Femur (tissue), 1 donor: Measurements from ENCODE around the gene AMOTL2.

Experiments used
- DNase-seq: peaks from one replicate; pipeline ENCODE4 v3.0.0-alpha.2; 2017

Gene AMOTL2

DNA sequence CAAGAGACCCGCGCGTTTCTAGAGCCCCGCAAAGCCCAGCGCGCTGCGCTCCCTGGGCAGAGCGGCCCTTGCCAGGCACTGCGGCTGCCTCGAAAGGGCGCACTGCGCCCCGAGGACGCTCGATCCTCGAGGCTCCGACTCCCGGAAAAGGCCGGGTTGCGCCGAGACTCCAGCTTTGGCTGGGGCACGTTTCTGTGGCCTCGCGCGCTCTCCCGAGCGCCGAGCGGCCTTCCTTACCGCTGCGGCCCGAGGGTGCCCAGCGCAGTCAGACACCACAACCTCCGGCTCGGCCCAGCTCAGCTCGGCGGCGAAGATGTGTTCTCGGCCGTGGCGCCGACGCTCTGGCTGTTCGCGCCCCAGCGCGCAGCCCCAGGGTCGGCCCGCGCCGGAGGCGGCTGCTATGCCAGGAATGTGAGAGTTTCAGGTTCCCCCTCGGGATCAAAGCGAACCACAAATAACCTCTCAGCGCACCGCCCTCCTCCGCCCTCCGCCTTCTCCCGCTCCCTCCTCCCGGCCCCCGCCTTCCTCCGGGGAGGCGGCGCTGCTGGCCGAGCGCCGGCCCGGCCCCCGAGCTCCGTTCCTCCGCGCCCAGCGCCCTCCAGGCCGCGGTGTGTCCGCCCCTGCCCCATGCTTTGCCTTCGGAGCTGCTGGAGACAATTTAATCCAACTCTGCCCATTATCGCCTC, at the start of gene AMOTL2:
Gene AMOTL2, minus strand, starts transcription at position 343 of the 686 bp plus-strand sequence. CDS start 3,014 bp downstream, outside the sequence.
- peak; percentile 95 for DNase-seq

DNA sequence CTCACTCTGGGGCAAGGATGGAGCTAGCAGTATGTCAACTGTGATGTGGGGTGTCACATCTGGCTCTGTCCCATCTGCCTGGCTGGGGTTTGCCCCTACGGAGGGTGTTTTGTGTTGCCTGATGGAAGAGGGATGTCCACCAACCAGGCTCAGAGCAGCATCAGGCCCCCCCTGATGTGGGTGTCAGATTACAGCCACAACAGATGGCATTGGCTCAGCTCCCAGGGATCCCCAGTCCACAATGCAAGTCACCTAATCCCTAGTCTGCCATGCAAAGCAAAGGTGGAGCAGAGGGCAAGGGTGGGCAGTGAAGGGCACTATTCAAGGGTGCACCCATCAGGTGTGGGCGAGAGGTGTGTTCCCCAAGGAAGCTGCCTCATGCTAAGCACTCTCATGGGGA, 48.9 kb upstream of the AMOTL2 start:
- DNase-seq = peak; percentile 60

DNA sequence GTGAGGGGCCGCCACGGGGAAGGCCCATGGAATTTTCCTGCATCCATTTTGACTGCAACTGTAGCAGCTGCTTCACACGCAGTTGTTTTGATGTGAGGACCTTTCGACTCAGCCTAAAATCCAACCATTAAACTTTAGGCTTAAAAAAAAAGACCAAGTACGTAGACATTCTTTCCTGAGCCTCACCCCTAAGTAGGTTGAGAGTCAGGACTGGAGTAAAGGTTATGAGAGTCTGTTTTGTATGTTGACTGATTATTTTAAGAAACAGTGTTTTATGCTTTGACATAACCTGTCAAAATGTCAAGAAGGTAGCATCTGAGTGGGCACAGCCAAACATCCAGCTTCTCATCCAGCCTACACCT, 45.7 kb upstream of the AMOTL2 start:
- DNase-seq = no peak

DNA sequence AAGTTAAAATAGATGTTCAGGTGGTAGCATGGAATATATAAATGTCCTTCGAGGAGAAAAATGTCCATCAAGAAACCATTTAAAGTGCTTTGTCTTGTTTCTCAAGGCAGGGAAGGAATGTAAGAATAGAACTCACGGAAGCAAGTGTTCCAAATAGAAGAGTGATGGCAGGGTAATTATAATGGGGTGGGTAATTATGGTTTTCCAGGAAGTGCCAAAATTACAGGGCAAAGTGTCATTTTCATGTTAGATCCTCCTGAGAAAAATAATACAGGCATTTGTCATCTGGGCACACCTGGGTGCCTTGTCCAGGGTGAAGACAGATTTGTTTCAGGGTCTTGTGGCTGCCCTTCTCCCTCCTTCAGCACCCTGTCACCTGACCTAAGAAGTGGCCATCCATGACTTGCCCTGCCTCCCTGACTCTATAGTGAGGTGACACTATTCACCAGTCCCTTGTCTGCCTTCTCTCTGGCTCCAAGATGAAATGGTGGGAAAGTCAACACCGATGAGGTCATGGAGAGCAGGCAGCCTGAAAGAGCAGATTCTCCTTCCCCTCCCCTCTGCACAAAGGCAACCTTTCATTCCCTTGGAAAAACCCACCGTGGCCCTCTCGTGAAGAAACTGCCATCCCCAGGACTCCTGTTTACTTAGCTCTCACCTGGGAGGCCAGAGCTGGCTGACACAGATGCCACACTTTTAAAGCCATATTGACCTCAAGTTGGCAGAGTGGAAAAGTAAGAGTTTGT, 45.1 kb upstream of the AMOTL2 start:
- peak; percentile 57 for DNase-seq

DNA sequence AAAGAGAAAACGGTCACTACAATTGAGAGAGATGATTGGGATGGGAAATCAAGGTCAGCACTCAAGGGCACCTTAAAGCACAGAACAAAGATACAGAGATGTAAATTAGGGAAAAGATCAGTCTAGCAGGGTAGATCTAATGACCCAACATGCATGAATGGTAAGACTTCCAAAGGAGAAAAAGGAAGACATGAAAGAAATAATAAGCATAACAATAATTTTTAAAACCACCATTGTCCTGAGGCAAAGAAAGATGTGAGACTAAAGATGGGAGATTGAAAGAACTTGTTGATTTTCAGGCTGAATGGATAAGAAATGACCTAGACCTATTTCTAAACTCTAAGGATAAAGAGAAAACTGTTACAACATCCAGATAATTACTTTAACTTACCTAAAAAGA, 34.8 kb upstream of the AMOTL2 start:
- no peak for DNase-seq

DNA sequence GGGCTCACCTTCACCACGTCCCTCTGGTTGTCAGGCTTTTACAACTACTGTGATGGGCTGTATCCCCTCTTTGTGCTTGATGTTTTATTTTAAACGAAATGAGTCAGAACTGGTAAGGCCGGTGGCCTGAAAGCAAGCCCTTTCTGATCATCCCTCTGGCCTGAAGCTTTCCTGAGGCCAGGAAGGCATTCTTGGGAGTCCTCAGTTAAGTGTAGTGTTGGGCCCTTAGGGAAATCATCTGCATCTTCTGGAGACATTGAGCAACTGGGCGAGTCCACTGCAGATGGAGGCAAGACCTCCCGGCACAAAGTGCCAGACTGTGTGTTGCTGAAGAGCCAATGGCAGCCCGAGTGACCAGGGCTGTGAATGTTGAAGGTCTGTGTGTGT, 33.0 kb upstream of the AMOTL2 start:
- no peak for DNase-seq

DNA sequence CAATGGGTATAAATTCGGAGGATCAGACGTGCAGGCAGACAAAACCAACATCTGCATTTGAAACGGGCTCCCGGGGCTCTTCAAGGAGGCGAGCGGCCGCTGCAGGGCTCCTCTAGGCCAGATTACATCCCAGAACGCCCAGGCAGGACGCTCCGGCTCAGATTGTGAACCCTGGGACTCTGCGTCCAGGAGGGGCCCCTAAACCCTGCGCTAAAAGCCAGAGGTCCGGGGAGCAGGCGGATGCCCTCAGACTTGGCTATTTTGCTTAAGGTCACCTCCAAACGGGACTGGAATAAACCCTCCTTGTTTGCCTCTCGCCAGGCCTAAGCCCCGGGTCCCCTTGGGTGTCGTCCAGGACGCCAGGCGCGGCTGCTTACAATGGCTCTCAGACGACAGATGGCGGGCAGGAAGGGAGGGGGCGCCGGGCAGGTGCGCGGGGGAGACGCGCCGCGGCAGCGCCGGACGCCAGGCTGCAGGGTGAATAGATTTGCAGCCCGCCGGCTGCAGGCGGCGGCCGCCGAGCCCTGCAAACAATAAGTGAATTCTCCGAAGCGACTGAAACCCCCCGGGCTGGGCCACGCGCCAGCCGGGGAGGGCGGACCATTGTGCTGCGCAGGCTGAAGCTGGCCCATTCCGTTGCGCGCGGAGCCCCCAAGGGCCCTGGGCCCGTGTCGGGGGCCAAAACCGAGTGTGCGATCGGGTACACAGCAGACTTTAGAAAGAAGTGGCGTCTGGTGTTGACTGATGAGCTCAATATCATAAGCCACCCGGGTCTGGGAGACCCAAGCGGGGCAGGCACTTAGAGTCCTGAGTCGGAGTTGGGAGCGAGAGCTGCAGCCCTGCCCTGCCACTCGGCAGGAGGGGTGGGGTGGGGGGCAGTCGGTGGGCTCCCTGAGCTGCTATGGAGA, 32.3 kb upstream of the AMOTL2 start:
- DNase-seq = peak; percentile 86

DNA sequence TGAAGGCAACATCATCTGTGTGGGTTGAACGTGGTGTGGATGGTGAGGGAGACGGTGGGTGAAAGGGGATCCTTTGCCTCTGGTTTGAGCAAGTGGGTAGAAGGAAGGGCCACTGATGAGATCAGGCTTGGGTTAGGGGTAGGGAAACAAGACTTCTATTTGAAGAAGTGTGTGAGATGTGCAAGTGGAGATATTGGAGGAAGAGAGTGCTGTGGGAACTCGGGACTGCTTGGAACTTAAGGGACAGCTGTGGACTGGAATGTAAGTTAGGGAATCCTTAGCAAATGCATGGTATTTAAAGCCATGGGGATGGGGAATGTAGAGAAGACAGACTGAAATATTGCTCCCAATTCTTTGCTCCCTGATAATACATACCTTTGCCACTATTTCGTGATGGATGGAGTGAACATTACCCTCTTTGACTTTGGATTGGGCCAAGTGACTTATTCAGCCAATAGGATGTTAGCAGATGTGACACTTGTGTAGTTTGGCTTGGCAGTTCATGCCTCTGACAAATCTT, 30.2 kb upstream of the AMOTL2 start:
- DNase-seq = no peak

DNA sequence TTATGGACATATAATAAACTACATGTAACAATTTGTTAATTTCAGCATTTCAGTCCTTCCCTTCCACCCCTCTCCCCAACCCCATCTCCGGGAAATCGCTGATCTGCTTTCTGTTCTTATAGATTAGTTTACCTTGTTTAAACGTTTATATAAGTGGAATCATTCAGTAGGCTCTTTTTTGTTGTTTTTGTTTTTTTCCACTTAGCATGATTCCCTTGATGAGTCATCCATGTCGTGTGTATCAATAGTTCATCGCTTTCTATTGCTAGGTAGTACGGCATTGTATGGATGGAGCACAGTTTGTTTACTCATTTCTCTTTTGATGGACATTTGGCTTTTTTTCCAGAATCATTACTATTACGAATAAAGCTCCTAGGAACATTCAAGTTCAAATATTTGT, 23.5 kb upstream of the AMOTL2 start:
- DNase-seq = no peak

DNA sequence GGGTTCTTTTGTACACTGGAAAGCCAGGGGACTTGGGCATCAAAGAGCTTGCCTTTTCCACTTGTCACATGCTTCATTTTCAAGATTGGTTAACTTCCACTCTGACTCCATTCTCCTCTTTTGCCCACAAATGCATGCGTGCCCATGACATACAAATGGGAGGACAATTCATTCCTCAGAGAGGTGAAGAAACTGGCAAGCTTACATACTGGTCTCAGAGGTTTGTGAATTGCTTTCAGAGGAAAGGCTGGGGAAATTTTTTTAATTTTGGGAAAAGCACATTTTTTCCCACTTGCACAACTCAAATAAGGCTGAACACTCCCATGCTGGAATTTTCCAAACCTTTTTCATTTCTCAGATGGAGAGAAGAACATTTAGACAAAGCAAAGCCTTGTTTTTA, 20.9 kb upstream of the AMOTL2 start:
- no peak for DNase-seq

DNA sequence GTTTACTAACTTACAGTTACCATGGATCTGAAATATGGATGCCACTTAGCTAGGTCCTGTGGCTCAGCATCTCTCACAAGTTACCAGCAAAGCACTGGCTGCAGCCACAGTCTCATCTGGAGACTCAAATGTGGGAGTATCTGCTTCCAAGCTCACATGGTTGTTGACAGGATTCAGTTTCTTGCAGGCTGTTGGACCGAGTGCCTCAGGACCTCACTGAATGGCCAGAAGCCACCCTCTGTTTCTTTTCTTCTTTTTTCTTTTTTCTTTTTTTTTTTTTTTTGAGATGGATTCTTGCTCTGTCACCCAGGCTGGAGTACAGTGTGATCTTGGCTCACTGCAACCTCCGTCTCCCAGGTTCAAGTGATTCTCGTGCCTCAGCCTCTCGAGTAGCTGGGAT, 20.1 kb upstream of the AMOTL2 start:
- DNase-seq = no peak

DNA sequence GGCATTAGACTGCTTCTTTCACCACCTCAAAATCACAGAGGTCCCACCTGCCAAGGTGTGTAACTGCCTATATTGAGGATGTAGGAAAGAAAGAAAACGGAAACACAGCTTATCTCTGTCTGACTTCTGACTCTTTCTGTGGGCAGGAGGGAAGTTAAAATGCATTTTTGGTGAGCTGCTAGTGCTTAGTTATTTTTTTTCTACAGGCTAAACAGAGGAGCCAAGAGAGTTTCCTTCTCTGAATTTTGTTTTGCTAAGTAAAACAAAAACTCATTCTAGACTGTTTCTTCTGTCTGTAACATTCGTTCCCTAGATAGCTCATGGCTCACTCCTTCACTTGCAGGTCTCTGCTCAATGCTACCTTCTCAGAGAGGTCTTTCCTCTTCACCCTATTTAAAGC, 18.8 kb upstream of the AMOTL2 start:
- no peak for DNase-seq

DNA sequence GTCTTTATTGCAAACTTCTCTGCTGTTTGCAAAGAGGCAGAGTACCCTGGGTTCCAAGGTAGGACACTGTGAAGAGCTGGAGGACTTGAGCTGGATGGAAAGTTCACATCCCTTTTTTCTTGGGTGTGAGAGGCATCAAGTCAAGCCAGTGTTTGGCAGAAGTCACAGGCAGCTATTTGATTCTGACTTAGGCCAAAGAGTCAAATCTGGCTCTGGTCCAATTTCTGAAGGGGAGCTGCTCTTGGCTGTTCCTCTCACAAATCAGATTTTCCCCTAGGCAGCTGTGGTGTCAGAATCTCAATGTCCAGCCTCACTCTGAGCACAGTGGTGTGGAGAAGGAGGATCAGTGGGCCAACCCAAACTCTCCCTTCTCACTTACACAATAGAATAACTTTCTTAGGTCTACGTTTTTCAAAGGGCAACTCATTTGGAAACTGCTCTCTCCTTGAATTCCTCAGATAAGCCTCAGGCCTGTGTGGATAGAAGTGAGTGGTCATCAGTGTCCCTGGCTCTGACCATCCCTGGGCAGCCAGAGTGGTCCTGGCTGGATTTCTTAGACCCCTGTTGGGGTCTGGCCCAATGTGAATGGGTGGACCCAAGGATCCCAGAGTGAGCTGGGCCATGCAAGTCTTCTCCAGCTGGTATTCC, 18.2 kb upstream of the AMOTL2 start:
- peak; percentile 76 for DNase-seq

DNA sequence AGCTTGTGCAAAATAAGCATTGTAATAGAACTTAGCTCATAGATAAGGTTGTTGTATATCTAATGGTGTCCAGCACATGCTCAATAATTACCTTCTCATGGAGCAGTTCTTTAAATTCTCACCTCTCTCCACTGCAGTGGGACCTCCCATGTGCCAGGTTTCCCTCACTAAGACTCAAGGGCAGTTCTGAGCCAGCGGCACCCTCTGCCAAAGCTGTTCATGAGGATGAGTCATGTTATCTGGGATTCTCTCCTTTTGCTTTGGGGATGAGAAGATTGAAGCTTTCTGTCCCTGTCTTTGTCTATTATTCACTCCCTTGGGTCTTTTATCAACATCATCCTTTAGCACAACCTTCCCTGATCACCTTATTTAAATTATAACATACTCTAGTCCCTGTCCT, 15.6 kb upstream of the AMOTL2 start:
- DNase-seq = no peak

DNA sequence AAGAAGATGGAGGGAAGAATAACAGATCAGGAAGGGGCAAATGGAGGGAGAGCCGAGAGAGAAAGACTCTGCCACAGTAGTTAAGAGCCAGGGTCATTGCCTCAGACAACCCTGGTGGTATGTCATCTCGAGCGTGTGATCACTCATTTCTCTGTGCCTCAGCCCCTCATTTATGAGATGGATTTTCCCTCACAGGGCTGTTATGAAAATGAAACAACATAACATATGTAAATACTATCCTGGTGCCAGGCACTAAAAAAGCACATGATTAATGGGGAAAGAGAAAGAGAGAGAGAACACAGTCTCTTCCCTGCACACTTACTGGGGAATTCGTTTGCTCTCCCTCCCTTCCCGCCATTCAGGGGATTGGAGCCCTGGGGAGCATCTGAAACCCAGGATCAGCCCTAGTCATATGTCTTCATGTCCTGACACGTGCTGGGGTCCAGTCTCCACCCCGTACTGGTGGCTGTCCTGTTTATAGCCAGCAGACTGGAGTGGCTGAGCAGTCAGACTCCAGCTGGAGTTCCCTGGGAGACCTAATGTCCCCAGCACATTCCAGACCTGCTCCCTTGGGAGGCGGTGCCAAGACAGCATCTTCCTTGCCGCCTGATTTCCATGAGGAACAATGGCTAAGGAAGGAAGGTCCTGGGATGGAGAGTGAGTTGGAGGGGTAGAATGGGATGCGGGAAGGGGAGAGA, 14.7 kb upstream of the AMOTL2 start:
- DNase-seq = no peak

DNA sequence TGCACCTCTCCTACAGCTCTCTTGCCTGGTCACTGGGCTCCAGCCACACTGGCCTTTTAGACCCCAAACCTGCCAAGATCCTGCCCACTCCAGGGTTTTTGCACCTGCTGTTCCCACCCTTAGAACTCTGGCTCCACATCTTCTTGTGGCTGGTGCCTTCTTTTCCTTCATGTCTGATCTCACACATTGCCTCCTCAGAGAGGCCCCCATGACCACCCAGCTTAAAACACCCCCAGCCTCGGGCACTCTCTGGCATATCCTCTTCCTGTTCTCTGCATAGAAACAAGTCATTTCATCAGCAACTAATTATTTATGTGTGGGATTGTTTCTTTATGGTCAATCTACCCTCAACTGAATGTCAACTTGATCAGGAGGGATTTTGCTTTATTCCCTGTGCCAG, 14.0 kb upstream of the AMOTL2 start:
- no peak for DNase-seq

DNA sequence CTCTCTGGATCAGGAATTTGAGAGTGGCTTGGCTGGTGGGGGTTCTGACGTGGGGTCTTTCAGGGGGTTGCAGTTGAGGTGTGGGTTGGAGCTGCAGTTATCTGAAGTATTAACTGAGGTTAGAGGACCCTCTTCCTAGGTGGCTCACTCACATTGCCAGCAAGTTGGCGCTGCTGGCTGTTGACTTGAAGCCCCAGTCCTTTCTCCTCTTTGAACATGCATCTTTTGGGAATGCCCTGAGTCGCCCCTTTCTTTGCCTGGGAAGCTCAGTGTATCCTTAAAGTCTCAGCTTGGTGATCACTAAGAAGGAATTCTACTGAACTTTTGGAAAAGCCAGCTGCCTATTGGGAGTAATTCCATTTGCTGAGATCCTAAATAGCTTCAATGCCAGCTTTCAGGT, 13.0 kb upstream of the AMOTL2 start:
- DNase-seq = no peak

DNA sequence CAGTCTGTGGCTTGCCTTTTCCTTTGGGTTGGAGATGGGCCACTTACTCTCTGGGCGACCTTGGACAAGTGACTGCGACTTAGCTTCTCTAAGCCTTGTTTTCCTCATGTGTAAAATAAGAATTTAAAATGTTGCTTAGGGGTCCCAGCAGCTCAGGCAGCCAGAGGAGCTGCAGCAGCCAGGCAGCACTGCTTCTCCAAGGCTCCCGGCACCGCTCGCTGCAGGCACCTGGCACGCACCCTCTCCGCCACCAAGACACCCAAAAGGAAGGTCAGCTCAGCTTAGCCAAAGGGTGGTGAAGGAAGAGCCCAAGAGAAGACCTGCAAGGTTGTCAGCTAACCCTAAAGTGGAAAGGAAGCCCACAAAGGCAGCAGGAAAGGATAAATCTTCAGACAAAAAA, 10.7 kb upstream of the AMOTL2 start:
- no peak for DNase-seq

DNA sequence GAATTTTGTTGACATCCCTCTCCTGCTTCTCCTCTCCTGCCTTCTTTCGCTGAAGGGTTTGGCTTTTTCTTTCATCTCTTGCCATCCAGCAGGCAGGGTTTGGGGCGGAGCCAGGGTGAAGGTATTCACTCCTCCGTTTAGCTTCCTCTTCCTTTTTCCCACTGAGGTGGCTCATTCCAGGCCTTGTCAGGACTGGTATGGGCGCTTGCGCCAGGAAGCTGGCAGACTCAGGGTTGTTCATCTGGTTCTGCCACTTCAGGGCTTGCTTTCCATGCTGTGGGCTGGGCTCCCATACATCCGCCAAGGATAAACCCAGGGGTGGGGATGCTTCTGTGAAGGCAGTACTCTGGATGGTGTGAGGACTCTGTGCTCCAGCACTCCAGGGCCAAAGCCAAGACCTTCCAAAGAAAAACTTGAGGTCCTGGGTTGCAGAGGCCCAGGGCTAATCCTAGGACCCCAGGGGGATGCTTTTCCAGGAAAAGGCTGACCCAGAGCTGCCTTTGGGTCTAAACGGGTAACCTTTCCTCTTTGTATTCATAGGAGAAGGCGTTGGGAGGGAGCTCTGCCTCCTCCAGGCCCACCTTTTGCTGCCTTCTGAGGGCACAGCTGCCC, 7.7 kb upstream of the AMOTL2 start:
- peak; percentile 27 for DNase-seq

DNA sequence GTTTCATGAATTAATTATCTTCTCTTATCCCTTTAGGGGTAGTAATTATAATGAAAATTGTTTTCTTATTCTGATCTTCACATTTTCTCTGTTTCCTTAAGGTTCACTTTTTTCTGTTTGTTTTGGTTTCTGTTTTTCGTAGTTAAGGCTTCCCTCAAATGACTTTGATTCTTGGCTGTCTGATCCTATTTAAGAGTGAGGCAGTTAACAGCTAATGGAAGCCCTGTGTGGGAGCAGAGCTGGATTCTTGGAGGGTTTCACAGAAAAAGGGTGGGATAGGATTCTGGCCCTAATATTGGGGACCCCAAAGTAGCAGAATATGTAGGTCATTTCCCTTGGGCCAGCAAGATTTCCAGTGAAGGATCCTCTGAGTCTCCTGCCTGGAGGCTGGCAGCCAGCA, 6.8 kb upstream of the AMOTL2 start:
- peak; percentile 23 for DNase-seq

DNA sequence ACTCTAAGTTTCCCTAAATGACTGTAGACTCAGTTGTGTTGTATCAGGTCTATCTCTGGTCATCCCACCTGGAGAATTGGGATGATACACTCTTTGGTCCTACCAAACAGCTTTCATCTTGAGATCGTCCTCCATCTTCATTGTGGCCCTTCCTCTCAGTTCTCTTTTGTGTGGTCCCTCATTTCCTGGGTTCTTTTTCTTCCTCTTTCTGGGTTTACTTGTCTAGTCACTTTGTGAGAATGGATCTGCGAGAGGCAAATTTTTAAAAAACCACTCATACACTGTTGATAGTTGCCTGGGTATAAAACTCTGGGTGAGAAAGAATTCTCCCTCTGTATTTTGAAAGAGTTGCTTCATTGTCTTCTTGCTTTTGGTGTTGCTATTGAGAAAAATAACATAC, 6.0 kb upstream of the AMOTL2 start:
- no peak for DNase-seq

DNA sequence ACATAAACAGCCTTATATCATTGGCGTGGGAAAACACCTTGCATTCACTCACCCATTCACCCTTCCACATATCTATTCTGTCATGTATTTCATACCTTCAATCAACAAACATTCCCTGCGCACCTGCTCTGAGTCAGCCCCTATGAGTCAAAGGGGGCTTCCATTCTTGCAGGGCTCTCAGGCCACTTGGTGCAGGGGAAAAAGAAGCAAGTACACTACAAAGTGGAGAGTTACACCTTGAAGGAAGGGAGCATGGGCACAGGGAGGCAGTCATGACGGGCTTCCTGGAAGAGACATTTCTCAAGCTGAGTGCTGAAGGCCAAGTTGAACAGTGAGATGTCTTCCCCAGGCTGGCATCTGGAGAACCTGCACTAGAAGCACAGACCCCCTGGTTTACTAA, 4.6 kb upstream of the AMOTL2 start:
- DNase-seq = no peak
